Measurements from ENCODE around the gene KDM5C.

KDM5C gene

GRCh38 chrX:53195401-53195800, 29.6 kb downstream of the KDM5C start:
- Histone ChIP-seq H3K27ac (no peak overlapping the region), H3K4me1 (no peaks in the 10 kb centered on the region), H3K4me3 (no peak overlapping the region), H3K27me3 (no peaks in the 10 kb centered on the region), H3K36me3 (peaks cover 17 to 99% (median 91%) of the 10 kb centered on the region in 3 donors), H3K9me3 (no peaks in the 10 kb centered on the region)
- no peak for DNase-seq
- intact Hi-C loops (cut with DNase I; ENCODE audit: low total_unique reads): no loop called here
- no peak for TF ChIP-seq CTCF (IDR thresholded peaks at IDR 0.05)

- no peaks in the 10 kb centered on the region for H3K27me3 ChIP-seq
- intact Hi-C loops (cut with DNase I; ENCODE audit: low total_unique reads): no loop called here
- no peak for TF ChIP-seq CTCF (IDR thresholded peaks at IDR 0.05)
- H3K4me1 ChIP-seq: no peaks in the 10 kb centered on the region
- H3K9me3 ChIP-seq: no peaks in the 10 kb centered on the region
- H3K4me3 ChIP-seq: no peak overlapping the region
- no peak for DNase-seq
- H3K27ac ChIP-seq: no peak overlapping the region
- peaks cover 11 to 98% (median 89%) of the 10 kb centered on the region in 3 donors for H3K36me3 ChIP-seq
Observed at GRCh38 chrX:53194308-53194707, 30.7 kb downstream of the KDM5C start.

GRCh38 chrX:53193093-53193492, 31.9 kb downstream of the KDM5C start:
- intact Hi-C loops (cut with DNase I; ENCODE audit: low total_unique reads): no loop called here

GRCh38 chrX:53190363-53190960, 34.5 kb downstream of the KDM5C start:
- Histone ChIP-seq H3K9me3 (no peaks in the 10 kb centered on the region), H3K27ac (no peak overlapping the region), H3K4me1 (no peaks in the 10 kb centered on the region), H3K4me3 (no peak overlapping the region), H3K27me3 (no peaks in the 10 kb centered on the region), H3K36me3 (peaks cover 1 to 64% (median 53%) of the 10 kb centered on the region in 3 donors)
- no peak for TF ChIP-seq CTCF (IDR thresholded peaks at IDR 0.05)
- intact Hi-C loops (cut with DNase I; ENCODE audit: low total_unique reads): no loop called here
- DNase-seq: no peak

More at GRCh38 chrX:53193093-53193492, 31.9 kb downstream of the KDM5C start:
- Histone ChIP-seq H3K36me3 (peaks cover 4 to 91% (median 80%) of the 10 kb centered on the region in 3 donors), H3K27ac (no peak overlapping the region), H3K27me3 (no peaks in the 10 kb centered on the region), H3K4me3 (no peak overlapping the region), H3K4me1 (no peaks in the 10 kb centered on the region), H3K9me3 (no peaks in the 10 kb centered on the region)
- DNase-seq: no peak
- TF ChIP-seq CTCF (IDR thresholded peaks at IDR 0.05): no peak

GRCh38 chrX:53188763-53189162, 36.2 kb downstream of the KDM5C start:
- H3K9me3 ChIP-seq: no peaks in the 10 kb centered on the region
- no peak overlapping the region for H3K4me3 ChIP-seq
- no peak for DNase-seq
- no peaks in the 10 kb centered on the region for H3K27me3 ChIP-seq
- intact Hi-C loops (cut with DNase I; ENCODE audit: low total_unique reads): no loop called here
- no peaks in the 10 kb centered on the region for H3K4me1 ChIP-seq
- H3K27ac ChIP-seq: no peak overlapping the region
- TF ChIP-seq CTCF (IDR thresholded peaks at IDR 0.05): no peak
- H3K36me3 ChIP-seq: peaks cover 0 to 47% (median 41%) of the 10 kb centered on the region in 3 donors

GRCh38 chrX:53186351-53186750, 38.7 kb downstream of the KDM5C start:
- Histone ChIP-seq H3K27me3 (no peaks in the 10 kb centered on the region), H3K27ac (no peak overlapping the region), H3K4me3 (no peak overlapping the region), H3K36me3 (peaks cover 0 to 23% (median 17%) of the 10 kb centered on the region in 3 donors), H3K9me3 (no peaks in the 10 kb centered on the region), H3K4me1 (no peaks in the 10 kb centered on the region)
- intact Hi-C loops (cut with DNase I; ENCODE audit: low total_unique reads): no loop called here
- DNase-seq: no peak
- no peak for TF ChIP-seq CTCF (IDR thresholded peaks at IDR 0.05)

Data from tibial artery (tissue), 4 donors.